ENCODE results near the gene RPP25. TPM values are rescaled to one million over a fixed set of nuclear protein-coding genes. Genes with fewer than 3 reads are reported as not detected.

The RPP25 gene
- total and polyA plus RNA-seq, 2 donors (not counting 1 experiment from before 2014, with no cell fraction given): 0.92 to 3.1 TPM

GRCh38 chr15:74994236-74994635 lies 37.7 kb upstream of the RPP25 start:
- Histone ChIP-seq H3K27me3 (replicated peaks in 1 of 4; ENCODE audit: control extremely low read depth in 1 of 4, control insufficient read depth in 3 of 4, insufficient read depth in 4 of 4, low read length in 3 of 4) (peaks cover 0 to 57% (median 41%) of the 10 kb centered on the region in 4 experiments), H4K20me1 (ENCODE audit: control insufficient read depth, insufficient read depth, low read length, poor library complexity, severe bottlenecking) (peaks cover 6% of the 10 kb centered on the region), H3K4me2 (replicated peaks; ENCODE audit: low read depth, low read length, poor library complexity, severe bottlenecking) (no peak overlapping the region), H3K4me1 (ENCODE audit: control insufficient read depth in 2 of 2, insufficient read depth in 2 of 2, low read length in 2 of 2) (peaks cover 19 to 23% of the 10 kb centered on the region in 2 donors), H3K79me2 (ENCODE audit: control insufficient read depth, insufficient read depth, low read length) (no peaks in the 10 kb centered on the region), H3K9ac (ENCODE audit: low read length) (no peak overlapping the region), H3K4me3 (ENCODE audit: control extremely low read depth in 1 of 5, extremely low read depth in 1 of 5, insufficient read depth in 1 of 5, low read depth in 2 of 5, low read length in 4 of 5) (no peak overlapping the region), H2AFZ (ENCODE audit: insufficient read depth, low read depth, low read length, poor library complexity, severe bottlenecking) (no peak overlapping the region), H3K27ac (ENCODE audit: low read length in 2 of 2) (no peak overlapping the region), H3K36me3 (replicated peaks in 1 of 2; ENCODE audit: control extremely low read depth in 1 of 2, control insufficient read depth in 1 of 2, extremely low read depth in 1 of 2, insufficient read depth in 2 of 2, low read length in 1 of 2) (no peaks in the 10 kb centered on the region), H3K9me3 (ENCODE audit: control extremely low read depth in 1 of 3, control insufficient read depth in 2 of 3, insufficient read depth in 1 of 3, low read length in 2 of 3) (peaks cover 0 to 30% (median 0%) of the 10 kb centered on the region in 3 donors)
- H3K27ac Mint-ChIP-seq: no peak overlapping the region
- ChIA-PET CTCF (no interaction called here), POLR2A (no interaction called here)
- 66% methylated on average over 2 of the region's 2 CpGs for WGBS (ENCODE audit: insufficient coverage)
- ATAC-seq (ENCODE audit: low read depth): no peak
- intact Hi-C loops (cut with micrococcal nuclease): no loop called here
- H3K4me1 Mint-ChIP-seq: peaks cover 12% of the 10 kb centered on the region
- H3K9me3 Mint-ChIP-seq (ENCODE audit: insufficient read depth): no peaks in the 10 kb centered on the region
- no peak for DNase-seq
- TF ChIP-seq, protein P1, sequence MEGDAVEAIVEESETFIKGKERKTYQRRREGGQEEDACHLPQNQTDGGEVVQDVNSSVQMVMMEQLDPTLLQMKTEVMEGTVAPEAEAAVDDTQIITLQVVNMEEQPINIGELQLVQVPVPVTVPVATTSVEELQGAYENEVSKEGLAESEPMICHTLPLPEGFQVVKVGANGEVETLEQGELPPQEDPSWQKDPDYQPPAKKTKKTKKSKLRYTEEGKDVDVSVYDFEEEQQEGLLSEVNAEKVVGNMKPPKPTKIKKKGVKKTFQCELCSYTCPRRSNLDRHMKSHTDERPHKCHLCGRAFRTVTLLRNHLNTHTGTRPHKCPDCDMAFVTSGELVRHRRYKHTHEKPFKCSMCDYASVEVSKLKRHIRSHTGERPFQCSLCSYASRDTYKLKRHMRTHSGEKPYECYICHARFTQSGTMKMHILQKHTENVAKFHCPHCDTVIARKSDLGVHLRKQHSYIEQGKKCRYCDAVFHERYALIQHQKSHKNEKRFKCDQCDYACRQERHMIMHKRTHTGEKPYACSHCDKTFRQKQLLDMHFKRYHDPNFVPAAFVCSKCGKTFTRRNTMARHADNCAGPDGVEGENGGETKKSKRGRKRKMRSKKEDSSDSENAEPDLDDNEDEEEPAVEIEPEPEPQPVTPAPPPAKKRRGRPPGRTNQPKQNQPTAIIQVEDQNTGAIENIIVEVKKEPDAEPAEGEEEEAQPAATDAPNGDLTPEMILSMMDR (IDR thresholded peaks at IDR 0.05): no peak
- TF ChIP-seq EZH2 (IDR thresholded peaks at IDR 0.05; ENCODE audit: borderline replicate concordance, insufficient read depth, low read depth, low read length, poor library complexity, severe bottlenecking): no peak
- no peak overlapping the region for H3K4me3 Mint-ChIP-seq
- peaks cover 68% of the 10 kb centered on the region for H3K27me3 Mint-ChIP-seq

DNA sequence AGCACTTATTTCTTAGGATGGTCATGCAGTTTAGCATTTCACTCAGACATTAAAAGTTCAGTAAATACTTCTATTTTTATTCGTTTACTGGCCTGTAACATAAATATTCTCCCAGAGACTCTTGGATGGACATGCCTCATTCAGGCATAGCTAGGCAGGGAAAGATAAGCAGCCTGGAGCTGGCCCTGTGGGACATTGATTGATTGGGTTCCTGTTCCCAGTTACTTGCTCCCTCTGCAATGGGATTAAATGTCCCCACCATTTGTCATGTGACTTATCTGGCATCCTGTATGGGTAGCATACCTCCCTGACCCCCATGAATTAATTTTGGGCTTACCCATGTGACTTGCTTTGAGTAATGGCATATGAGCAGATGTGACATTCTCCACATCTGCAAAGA lies 36.0 kb upstream of the RPP25 start:
- H3K4me2 ChIP-seq (replicated peaks; ENCODE audit: low read depth, low read length, poor library complexity, severe bottlenecking): no peak overlapping the region
- TF ChIP-seq, protein P1 (IDR thresholded peaks at IDR 0.05): no peak
- no peak for TF ChIP-seq EZH2 (IDR thresholded peaks at IDR 0.05; ENCODE audit: borderline replicate concordance, insufficient read depth, low read depth, low read length, poor library complexity, severe bottlenecking)
- POLR2A ChIA-PET: no interaction called here

More for the DNA sequence above, 36.0 kb upstream of the RPP25 start:
- no peak overlapping the region for H3K4me3 Mint-ChIP-seq
- CTCF ChIA-PET: no interaction called here
- Histone ChIP-seq H3K79me2 (ENCODE audit: control insufficient read depth, insufficient read depth, low read length) (no peaks in the 10 kb centered on the region), H4K20me1 (ENCODE audit: control insufficient read depth, insufficient read depth, low read length, poor library complexity, severe bottlenecking) (peaks cover 6% of the 10 kb centered on the region), H3K9ac (ENCODE audit: low read length) (no peak overlapping the region), H3K4me1 (ENCODE audit: control insufficient read depth in 2 of 2, insufficient read depth in 2 of 2, low read length in 2 of 2) (peaks cover 19 to 23% of the 10 kb centered on the region in 2 donors), H3K36me3 (replicated peaks in 1 of 2; ENCODE audit: control extremely low read depth in 1 of 2, control insufficient read depth in 1 of 2, extremely low read depth in 1 of 2, insufficient read depth in 2 of 2, low read length in 1 of 2) (no peaks in the 10 kb centered on the region), H3K27me3 (replicated peaks in 1 of 4; ENCODE audit: control extremely low read depth in 1 of 4, control insufficient read depth in 3 of 4, insufficient read depth in 4 of 4, low read length in 3 of 4) (peaks cover 0 to 44% (median 27%) of the 10 kb centered on the region in 4 experiments), H3K4me3 (ENCODE audit: control extremely low read depth in 1 of 5, extremely low read depth in 1 of 5, insufficient read depth in 1 of 5, low read depth in 2 of 5, low read length in 4 of 5) (no peak overlapping the region), H3K9me3 (ENCODE audit: control extremely low read depth in 1 of 3, control insufficient read depth in 2 of 3, insufficient read depth in 1 of 3, low read length in 2 of 3) (peaks cover 0 to 23% (median 0%) of the 10 kb centered on the region in 3 donors), H2AFZ (ENCODE audit: insufficient read depth, low read depth, low read length, poor library complexity, severe bottlenecking) (no peak overlapping the region), H3K27ac (ENCODE audit: low read length in 2 of 2) (no peak overlapping the region)
- intact Hi-C loops (cut with micrococcal nuclease): no loop called here
- DNase-seq (no peak), ATAC-seq (ENCODE audit: low read depth) (no peak)
- no peak overlapping the region for H3K27ac Mint-ChIP-seq
- peaks cover 12% of the 10 kb centered on the region for H3K4me1 Mint-ChIP-seq
- H3K9me3 Mint-ChIP-seq (ENCODE audit: insufficient read depth): no peaks in the 10 kb centered on the region
- peaks cover 53% of the 10 kb centered on the region for H3K27me3 Mint-ChIP-seq
- no CpG with 5 or more reads among the region's 1 CpG for WGBS (ENCODE audit: insufficient coverage)
